ENCODE results near the gene ATP13A4. TPM values are rescaled to one million over a fixed set of nuclear protein-coding genes. Genes with fewer than 3 reads are reported as not detected.

The ATP13A4 gene
- total and polyA plus RNA-seq, 2 donors from 2014 or later: 0.49 to 3.7 TPM

DNA sequence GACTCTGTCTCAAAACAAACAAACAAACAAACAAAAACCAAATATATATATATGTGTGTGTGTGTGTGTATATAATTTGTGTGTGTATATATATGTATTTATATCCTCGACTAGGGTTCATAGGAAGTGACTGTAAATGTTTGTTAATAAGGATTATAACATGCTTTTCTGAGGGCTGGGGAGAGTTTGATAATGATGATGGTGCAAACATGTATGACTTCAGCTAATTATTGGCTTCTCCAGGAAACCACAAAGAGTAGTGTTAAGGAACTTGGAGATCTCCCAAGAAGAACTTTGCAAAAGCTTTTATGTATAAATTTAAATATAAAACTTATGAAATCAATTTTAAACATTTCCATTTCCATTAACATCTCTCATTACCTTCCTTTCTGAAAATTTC, 34.4 kb upstream of the ATP13A4 start:
- FAIRE-seq: no peak
- TF ChIP-seq, protein P1, sequence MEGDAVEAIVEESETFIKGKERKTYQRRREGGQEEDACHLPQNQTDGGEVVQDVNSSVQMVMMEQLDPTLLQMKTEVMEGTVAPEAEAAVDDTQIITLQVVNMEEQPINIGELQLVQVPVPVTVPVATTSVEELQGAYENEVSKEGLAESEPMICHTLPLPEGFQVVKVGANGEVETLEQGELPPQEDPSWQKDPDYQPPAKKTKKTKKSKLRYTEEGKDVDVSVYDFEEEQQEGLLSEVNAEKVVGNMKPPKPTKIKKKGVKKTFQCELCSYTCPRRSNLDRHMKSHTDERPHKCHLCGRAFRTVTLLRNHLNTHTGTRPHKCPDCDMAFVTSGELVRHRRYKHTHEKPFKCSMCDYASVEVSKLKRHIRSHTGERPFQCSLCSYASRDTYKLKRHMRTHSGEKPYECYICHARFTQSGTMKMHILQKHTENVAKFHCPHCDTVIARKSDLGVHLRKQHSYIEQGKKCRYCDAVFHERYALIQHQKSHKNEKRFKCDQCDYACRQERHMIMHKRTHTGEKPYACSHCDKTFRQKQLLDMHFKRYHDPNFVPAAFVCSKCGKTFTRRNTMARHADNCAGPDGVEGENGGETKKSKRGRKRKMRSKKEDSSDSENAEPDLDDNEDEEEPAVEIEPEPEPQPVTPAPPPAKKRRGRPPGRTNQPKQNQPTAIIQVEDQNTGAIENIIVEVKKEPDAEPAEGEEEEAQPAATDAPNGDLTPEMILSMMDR (IDR thresholded peaks at IDR 0.05; ENCODE audit: borderline replicate concordance, extremely low read depth, insufficient read depth): no peak
- Histone ChIP-seq H3K27me3 (ENCODE audit: control insufficient read depth, insufficient read depth, low read length) (no peaks in the 10 kb centered on the region), H3K9me3 (ENCODE audit: control insufficient read depth in 2 of 3, insufficient read depth in 1 of 3, low read length in 3 of 3) (no peaks in the 10 kb centered on the region), H3K4me3 (ENCODE audit: low read length in 3 of 3) (no peak overlapping the region), H3K27ac (ENCODE audit: low read depth in 2 of 2, low read length in 2 of 2) (no peak overlapping the region), H3K4me1 (ENCODE audit: control insufficient read depth in 2 of 3, insufficient read depth in 2 of 3, low read depth in 1 of 3, low read length in 3 of 3) (peaks cover 0 to 4% (median 2%) of the 10 kb centered on the region in 3 donors), H3K9ac (ENCODE audit: low read length in 3 of 3) (no peak overlapping the region), H3K36me3 (ENCODE audit: control insufficient read depth in 2 of 3, insufficient read depth in 3 of 3, low read length in 3 of 3) (no peaks in the 10 kb centered on the region)
- intact Hi-C loops (cut with DNase I): no loop called here
- no peak for DNase-seq

DNA sequence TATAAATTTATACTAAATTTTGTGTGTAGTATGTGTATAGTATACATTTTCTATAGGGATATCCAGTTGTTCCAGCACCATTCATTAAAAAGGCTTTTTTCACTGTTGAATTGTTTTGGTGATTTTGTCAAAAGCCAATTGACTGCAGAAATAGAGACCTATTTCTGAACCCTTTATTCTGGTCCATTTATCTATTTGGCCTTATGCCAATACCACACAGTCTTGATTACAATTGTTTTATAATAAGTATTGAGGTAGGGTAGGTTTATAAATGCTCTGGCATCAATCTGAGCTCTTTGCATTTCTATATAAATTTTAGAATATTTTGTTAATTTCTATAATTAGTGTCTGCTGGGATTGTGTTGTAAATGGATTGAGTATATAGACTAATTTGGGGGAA, 31.8 kb upstream of the ATP13A4 start:
- Histone ChIP-seq H3K27ac (ENCODE audit: low read depth in 2 of 2, low read length in 2 of 2) (no peak overlapping the region), H3K9ac (ENCODE audit: low read length in 3 of 3) (no peak overlapping the region), H3K9me3 (ENCODE audit: control insufficient read depth in 2 of 3, insufficient read depth in 1 of 3, low read length in 3 of 3) (no peaks in the 10 kb centered on the region), H3K27me3 (ENCODE audit: control insufficient read depth, insufficient read depth, low read length) (no peaks in the 10 kb centered on the region), H3K4me3 (ENCODE audit: low read length in 3 of 3) (no peak overlapping the region), H3K4me1 (ENCODE audit: control insufficient read depth in 2 of 3, insufficient read depth in 2 of 3, low read depth in 1 of 3, low read length in 3 of 3) (no peaks in the 10 kb centered on the region), H3K36me3 (ENCODE audit: control insufficient read depth in 2 of 3, insufficient read depth in 3 of 3, low read length in 3 of 3) (no peaks in the 10 kb centered on the region)
- intact Hi-C loops (cut with DNase I): no loop called here
- no peak for DNase-seq
- TF ChIP-seq, protein P1 (IDR thresholded peaks at IDR 0.05; ENCODE audit: borderline replicate concordance, extremely low read depth, insufficient read depth): no peak
- no peak for FAIRE-seq

DNA sequence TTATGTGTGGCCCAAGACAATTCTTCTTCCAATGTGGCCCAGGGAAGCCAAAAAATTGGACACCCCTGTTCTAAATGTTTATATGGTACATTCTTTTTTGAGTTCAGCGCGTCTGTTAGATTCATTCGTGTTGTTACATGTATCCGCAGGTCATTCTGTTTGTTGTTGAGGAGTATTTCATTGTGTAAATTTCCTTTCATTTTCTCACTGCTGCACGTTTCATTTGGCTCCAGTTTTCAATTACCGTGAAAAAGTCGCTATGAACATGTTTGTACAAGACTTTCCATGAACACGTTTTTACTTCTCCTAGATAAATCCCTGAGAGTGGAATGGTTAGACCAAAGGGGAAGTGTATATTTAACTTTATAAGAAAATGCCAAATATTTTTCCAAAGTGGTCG, 30.8 kb upstream of the ATP13A4 start:
- TF ChIP-seq, protein P1 (IDR thresholded peaks at IDR 0.05; ENCODE audit: borderline replicate concordance, extremely low read depth, insufficient read depth): no peak
- H3K27me3 ChIP-seq (ENCODE audit: control insufficient read depth, insufficient read depth, low read length): no peaks in the 10 kb centered on the region
- H3K4me1 ChIP-seq (ENCODE audit: control insufficient read depth in 2 of 3, insufficient read depth in 2 of 3, low read depth in 1 of 3, low read length in 3 of 3): no peaks in the 10 kb centered on the region
- FAIRE-seq (no peak), DNase-seq (no peak)
- H3K9ac ChIP-seq (ENCODE audit: low read length in 3 of 3): no peak overlapping the region
- intact Hi-C loops (cut with DNase I): no loop called here
- no peak overlapping the region for H3K27ac ChIP-seq (ENCODE audit: low read depth in 2 of 2, low read length in 2 of 2)
- no peak overlapping the region for H3K4me3 ChIP-seq (ENCODE audit: low read length in 3 of 3)
- no peaks in the 10 kb centered on the region for H3K9me3 ChIP-seq (ENCODE audit: control insufficient read depth in 2 of 3, insufficient read depth in 1 of 3, low read length in 3 of 3)
- H3K36me3 ChIP-seq (ENCODE audit: control insufficient read depth in 2 of 3, insufficient read depth in 3 of 3, low read length in 3 of 3): no peaks in the 10 kb centered on the region

DNA sequence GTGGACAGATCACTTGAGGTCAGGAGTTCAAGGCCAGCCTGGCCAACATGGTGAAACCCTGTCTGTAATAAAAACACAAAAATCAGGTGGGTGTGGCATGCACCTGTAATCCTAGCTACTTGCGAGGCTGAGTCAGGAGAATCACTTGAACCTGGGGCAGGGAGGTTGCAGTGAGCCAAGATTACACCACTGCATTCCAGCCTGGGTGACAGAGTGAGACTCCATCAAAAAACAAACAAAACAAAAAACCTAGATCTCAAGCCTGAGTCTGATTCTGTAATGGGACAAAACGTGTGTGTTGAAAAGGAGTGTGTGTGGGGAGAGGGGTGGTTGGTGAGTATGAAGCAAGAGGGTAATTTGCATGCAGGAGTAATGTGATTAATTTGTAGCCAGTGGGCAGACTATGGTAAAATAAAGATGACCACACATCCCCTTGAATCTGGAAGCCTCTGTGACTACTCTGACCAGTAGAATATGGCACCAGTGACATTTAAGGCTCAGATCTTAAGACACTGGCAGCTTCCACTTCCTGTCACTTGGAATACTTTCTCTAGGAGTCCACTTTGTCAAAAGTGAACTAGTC, 19.9 kb upstream of the ATP13A4 start:
- DNase-seq: no peak
- H3K27me3 ChIP-seq (ENCODE audit: control insufficient read depth, insufficient read depth, low read length): no peaks in the 10 kb centered on the region
- no peaks in the 10 kb centered on the region for H3K4me1 ChIP-seq (ENCODE audit: control insufficient read depth in 2 of 3, insufficient read depth in 2 of 3, low read depth in 1 of 3, low read length in 3 of 3)
- no peaks in the 10 kb centered on the region for H3K36me3 ChIP-seq (ENCODE audit: control insufficient read depth in 2 of 3, insufficient read depth in 3 of 3, low read length in 3 of 3)
- H3K4me3 ChIP-seq (ENCODE audit: low read length in 3 of 3): no peak overlapping the region
- intact Hi-C loops (cut with DNase I): loop anchor here (10.0 kb wide), 1 partner anchor 760 kb away; no protein-coding TSS in a partner anchor
- FAIRE-seq: no peak
- H3K9me3 ChIP-seq (ENCODE audit: control insufficient read depth in 2 of 3, insufficient read depth in 1 of 3, low read length in 3 of 3): no peaks in the 10 kb centered on the region
- no peak overlapping the region for H3K9ac ChIP-seq (ENCODE audit: low read length in 3 of 3)
- TF ChIP-seq, protein P1 (IDR thresholded peaks at IDR 0.05; ENCODE audit: borderline replicate concordance, extremely low read depth, insufficient read depth): no peak
- no peak overlapping the region for H3K27ac ChIP-seq (ENCODE audit: low read depth in 2 of 2, low read length in 2 of 2)

Measured in kidney (tissue), 14 donors.